HG03159 (cell line): ENCODE results near the gene CD200.

Experiments
- ATAC-seq: cut with Tn5 transposase; IDR thresholded peaks from one replicate; pipeline ENCODE4 v1.9.1; 2021; ENCODE audit warnings: mild to moderate bottlenecking, moderate library complexity; ENCODE audit not compliant: unreplicated experiment

The CD200 gene

GRCh38 chr3:112333002-112333380, at the start of gene CD200:
TSS of gene CD200 (plus strand) at chr3:112333156. CDS start at chr3:112333213, 57 bp downstream.
- peak; percentile 68 for ATAC-seq

GRCh38 chr3:112289011-112289410, 43.9 kb upstream of the CD200 start:
- no peak for ATAC-seq

GRCh38 chr3:112293368-112294321, 39.3 kb upstream of the CD200 start, which contains the start of gene SLC9C1:
TSS of gene SLC9C1 (minus strand) at chr3:112294216. CDS start at chr3:112286791, 7,425 bp downstream.
- peak; percentile 55 for ATAC-seq

GRCh38 chr3:112297714-112298113, 35.2 kb upstream of the CD200 start:
- no peak for ATAC-seq

- no peak for ATAC-seq
Observed at GRCh38 chr3:112298781-112299180, 34.2 kb upstream of the CD200 start.

GRCh38 chr3:112302150-112302830, 30.7 kb upstream of the CD200 start:
- ATAC-seq = no peak

- ATAC-seq = no peak
Observed at GRCh38 chr3:112302881-112303763, 29.8 kb upstream of the CD200 start.

- ATAC-seq = no peak
Observed at GRCh38 chr3:112303764-112304325, 29.1 kb upstream of the CD200 start.

GRCh38 chr3:112304611-112305010, 28.3 kb upstream of the CD200 start:
- no peak for ATAC-seq

- ATAC-seq = no peak
Observed at GRCh38 chr3:112306825-112307224, 26.1 kb upstream of the CD200 start.

- no peak for ATAC-seq
Observed at GRCh38 chr3:112307557-112307956, 25.4 kb upstream of the CD200 start.

- ATAC-seq = no peak
Observed at GRCh38 chr3:112308151-112308911, 24.6 kb upstream of the CD200 start.

GRCh38 chr3:112314649-112315048, 18.3 kb upstream of the CD200 start:
- ATAC-seq = no peak

- no peak for ATAC-seq
Observed at GRCh38 chr3:112315791-112316190, 17.2 kb upstream of the CD200 start.

- ATAC-seq = no peak
Observed at GRCh38 chr3:112319516-112320276, 13.3 kb upstream of the CD200 start.

- ATAC-seq = no peak
Observed at GRCh38 chr3:112320691-112321090, 12.3 kb upstream of the CD200 start.

GRCh38 chr3:112321867-112322652, 10.9 kb upstream of the CD200 start:
- ATAC-seq = no peak

- ATAC-seq = peak; percentile 94
Observed at GRCh38 chr3:112327371-112327951, 5.5 kb upstream of the CD200 start.
